ENCODE measurements around the gene ALDOA. TPM values are rescaled to one million over a fixed set of nuclear protein-coding genes. Genes with fewer than 3 reads are reported as not detected.

The ALDOA gene
- total RNA-seq, 4 donors from 2014 or later = 836 to 988 (median 910) TPM

GRCh38 chr16:30046588-30046987 lies 19.0 kb upstream of the ALDOA start:
- H3K4me3 ChIP-seq (ENCODE audit: low read depth, poor library complexity, severe bottlenecking) = no peak overlapping the region
- TF ChIP-seq CTCF (IDR thresholded peaks at IDR 0.05) (no peak), POLR2A (IDR thresholded peaks at IDR 0.05) (no peak)
- 91 to 94% methylated on average over 1 of the region's 1 CpG for WGBS, 2 donors
- DNase-seq (ENCODE audit: low spot score in 2 of 2) = no peak
- intact Hi-C loops (cut with DNase I; ENCODE audit: low total_unique reads) = no loop called here

GRCh38 chr16:30049871-30050270 lies 15.7 kb upstream of the ALDOA start:
- TF ChIP-seq POLR2A (IDR thresholded peaks at IDR 0.05) = no peak
- TF ChIP-seq CTCF (IDR thresholded peaks at IDR 0.05) = no peak
- no peak overlapping the region for H3K4me3 ChIP-seq (ENCODE audit: low read depth, poor library complexity, severe bottlenecking)
- intact Hi-C loops (cut with DNase I; ENCODE audit: low total_unique reads) = no loop called here
- DNase-seq (ENCODE audit: low spot score in 2 of 2) = peak in 1 of 2 donors; percentile 33
- 65 to 68% methylated on average over 7 to 8 of the region's 8 CpGs for WGBS, 2 donors

- WGBS, 2 donors = 70 to 76% methylated on average over 3 of the region's 3 CpGs
- DNase-seq (ENCODE audit: low spot score in 2 of 2) = no peak
- intact Hi-C loops (cut with DNase I; ENCODE audit: low total_unique reads) = no loop called here
- TF ChIP-seq POLR2A (IDR thresholded peaks at IDR 0.05) (no peak), CTCF (IDR thresholded peaks at IDR 0.05) (no peak)
- no peak overlapping the region for H3K4me3 ChIP-seq (ENCODE audit: low read depth, poor library complexity, severe bottlenecking)
Measured at GRCh38 chr16:30051518-30051917, 14.0 kb upstream of the ALDOA start.

- intact Hi-C loops (cut with DNase I; ENCODE audit: low total_unique reads) = no loop called here
- 6 to 8% methylated on average over 30 to 46 of the region's 58 CpGs for WGBS, 2 donors
- peak; percentile 90 to 98 for DNase-seq (ENCODE audit: low spot score in 2 of 2)
- peak overlapping the region; percentile 50 for H3K4me3 ChIP-seq (ENCODE audit: low read depth, poor library complexity, severe bottlenecking)
- TF ChIP-seq POLR2A (IDR thresholded peaks at IDR 0.05) (no peak), CTCF (IDR thresholded peaks at IDR 0.05) (no peak)
Measured at GRCh38 chr16:30052671-30053372, 12.7 kb upstream of the ALDOA start.

GRCh38 chr16:30053376-30054015 lies 12.1 kb upstream of the ALDOA start:
- H3K4me3 ChIP-seq (ENCODE audit: low read depth, poor library complexity, severe bottlenecking) = peak overlapping the region; percentile 50
- intact Hi-C loops (cut with DNase I; ENCODE audit: low total_unique reads) = no loop called here
- WGBS, 2 donors = 2 to 8% methylated on average over 19 of the region's 19 CpGs
- TF ChIP-seq POLR2A (IDR thresholded peaks at IDR 0.05) (no peak), CTCF (IDR thresholded peaks at IDR 0.05) (no peak)
- no peak for DNase-seq (ENCODE audit: low spot score in 2 of 2)
